Endodermal cell (in vitro differentiated cells): ENCODE data around the gene SPATS2. TPM values are rescaled to one million over a fixed set of nuclear protein-coding genes. Genes with fewer than 3 reads are reported as not detected.

Experiments
- DNase-seq: peaks from one replicate; pipeline ENCODE4 v3.0.0-alpha.2; 2017
- H3K27ac ChIP-seq: 2 replicates; pipeline ENCODE4 v1.5.1; 2013; ENCODE audit warnings: mild to moderate bottlenecking, low read depth, low read length, moderate library complexity
- H3K27me3 ChIP-seq: 2 replicates; pipeline ENCODE4 v1.6.1; 2013; ENCODE audit warnings: mild to moderate bottlenecking, low read length, moderate library complexity; ENCODE audit not compliant: insufficient read depth, control insufficient read depth, poor library complexity, severe bottlenecking
- H3K36me3 ChIP-seq: 2 replicates; pipeline ENCODE4 v1.7.0; 2013; ENCODE audit warnings: mild to moderate bottlenecking, low read length, moderate library complexity; ENCODE audit not compliant: control insufficient read depth, insufficient read depth
- H3K4me1 ChIP-seq: one replicate; pipeline ENCODE4 v1.7.0; 2013; ENCODE audit warnings: low read length; ENCODE audit not compliant: control insufficient read depth, insufficient read depth
- H3K4me3 ChIP-seq: 2 replicates; pipeline ENCODE4 v1.5.1; 2013; ENCODE audit warnings: mild to moderate bottlenecking, low read length, moderate library complexity
- H3K9ac ChIP-seq: 2 replicates; pipeline ENCODE4 v1.6.1; 2013; ENCODE audit warnings: mild to moderate bottlenecking, low read length, moderate library complexity; ENCODE audit not compliant: poor library complexity, severe bottlenecking; ENCODE audit errors: extremely low read depth
- H3K9me3 ChIP-seq: 2 replicates; pipeline ENCODE4 v1.6.1; 2013; ENCODE audit warnings: mild to moderate bottlenecking, low read length, moderate library complexity; ENCODE audit not compliant: control insufficient read depth
- H3K27ac Mint-ChIP-seq: 2 replicates; pipeline ENCODE4 v1.8.0; 2020; ENCODE audit warnings: mixed read lengths
- H3K27me3 Mint-ChIP-seq: 2 replicates; pipeline ENCODE4 v1.8.0; 2021; ENCODE audit warnings: mild to moderate bottlenecking, mixed read lengths; ENCODE audit not compliant: insufficient read depth
- H3K36me3 Mint-ChIP-seq: 2 replicates; pipeline ENCODE4 v1.8.0; 2020; ENCODE audit warnings: low read depth, mixed read lengths
- H3K4me1 Mint-ChIP-seq: 2 replicates; pipeline ENCODE4 v1.8.0; 2020; ENCODE audit warnings: mixed read lengths
- H3K4me3 Mint-ChIP-seq: 2 replicates; pipeline ENCODE4 v1.8.0; 2020; ENCODE audit warnings: mild to moderate bottlenecking, moderate library complexity, mixed read lengths
- H3K9me3 Mint-ChIP-seq: 2 replicates; pipeline ENCODE4 v1.8.0; 2020; ENCODE audit warnings: mild to moderate bottlenecking, mixed read lengths
- CTCF ChIP-seq: fragments of 200-600 bp; sonication (generic); conservative IDR thresholded peaks from 2 replicates; pipeline ENCODE4 v1.5.0; 2021; ENCODE audit warnings: antibody characterized with exemption, mild to moderate bottlenecking
- WGBS, 2 experiments: methylation state at CpG; one replicate each; pipeline versions ENCODE4 v1.1.5 to v1.1.7; 2013; ENCODE audit warnings: missing lambda C conversion rate in 2 of 2, mixed read lengths in 1 of 2; ENCODE audit not compliant: insufficient coverage in 1 of 2, insufficient read length in 1 of 2; 5-methylcytosine and 5-hydroxymethylcytosine counted together
- total RNA-seq, 2 donors: library from RNA; stranded (reverse); fragmentation: NEBNext Ultra II Directional in 1 of 2; extraction: Animal tissue kit (Norgen Biotek cat#: 25700) in 1 of 2; gene quantifications; 2 replicates in 1 of 2; 3 replicates in 1 of 2; pipeline ENCODE4 v1.2.1, GENCODE V29; 2021

SPATS2 gene
- total RNA-seq, 2 donors from 2014 or later, result 50.2 to 64.8 TPM

GRCh38 chr12:49557187-49557916 is 190.1 kb downstream of the SPATS2 start:
- H3K27me3 Mint-ChIP-seq, result peaks cover 8% of the 10 kb centered on the region
- peaks cover 11% of the 10 kb centered on the region for H3K4me1 Mint-ChIP-seq
- Histone ChIP-seq H3K9ac (no peak overlapping the region), H3K36me3 (peaks cover 52% of the 10 kb centered on the region), H3K9me3 (no peaks in the 10 kb centered on the region), H3K4me1 (no peaks in the 10 kb centered on the region), H3K4me3 (no peak overlapping the region), H3K27me3 (no peaks in the 10 kb centered on the region), H3K27ac (no peak overlapping the region)
- H3K9me3 Mint-ChIP-seq, result no peaks in the 10 kb centered on the region
- DNase-seq, result no peak
- no peak overlapping the region for H3K27ac Mint-ChIP-seq
- 93 to 96% methylated on average over 9 to 18 of the region's 18 CpGs for WGBS, 2 experiments
- no peak for TF ChIP-seq CTCF
- H3K4me3 Mint-ChIP-seq, result no peak overlapping the region
- H3K36me3 Mint-ChIP-seq, result peaks cover 28% of the 10 kb centered on the region

GRCh38 chr12:49557917-49558215 is 190.6 kb downstream of the SPATS2 start:
- no peak overlapping the region for H3K27ac Mint-ChIP-seq
- H3K4me1 ChIP-seq, result no peaks in the 10 kb centered on the region

GRCh38 chr12:49558526-49558925 is 191.3 kb downstream of the SPATS2 start:
- no peaks in the 10 kb centered on the region for H3K9me3 ChIP-seq
- no peaks in the 10 kb centered on the region for H3K27me3 Mint-ChIP-seq
- H3K4me3 ChIP-seq, result no peak overlapping the region
- no peak overlapping the region for H3K4me3 Mint-ChIP-seq
- peaks cover 37% of the 10 kb centered on the region for H3K36me3 Mint-ChIP-seq
- WGBS, 2 experiments, result 96 to 97% methylated on average over 9 to 13 of the region's 13 CpGs
- peaks cover 9% of the 10 kb centered on the region for H3K4me1 Mint-ChIP-seq
- H3K27ac Mint-ChIP-seq, result no peak overlapping the region
- no peaks in the 10 kb centered on the region for H3K4me1 ChIP-seq
- no peaks in the 10 kb centered on the region for H3K9me3 Mint-ChIP-seq
- H3K27me3 ChIP-seq, result no peaks in the 10 kb centered on the region
- H3K36me3 ChIP-seq, result peaks cover 64% of the 10 kb centered on the region
- no peak overlapping the region for H3K9ac ChIP-seq
- no peak for TF ChIP-seq CTCF
- DNase-seq, result no peak
- H3K27ac ChIP-seq, result no peak overlapping the region

More at GRCh38 chr12:49557917-49558215, 190.6 kb downstream of the SPATS2 start:
- Mint-ChIP-seq H3K9me3 (no peaks in the 10 kb centered on the region), H3K4me1 (peaks cover 11% of the 10 kb centered on the region), H3K4me3 (no peak overlapping the region), H3K36me3 (peaks cover 33% of the 10 kb centered on the region), H3K27me3 (peaks cover 3% of the 10 kb centered on the region)
- peaks cover 58% of the 10 kb centered on the region for H3K36me3 ChIP-seq
- DNase-seq, result peak; percentile 77
- peak; percentile 44 for TF ChIP-seq CTCF
- no peaks in the 10 kb centered on the region for H3K9me3 ChIP-seq
- WGBS, 2 experiments, result 91 to 93% methylated on average over 5 to 7 of the region's 7 CpGs
- no peak overlapping the region for H3K4me3 ChIP-seq
- H3K27ac ChIP-seq, result no peak overlapping the region
- H3K9ac ChIP-seq, result no peak overlapping the region
- H3K27me3 ChIP-seq, result no peaks in the 10 kb centered on the region
